KMS-11 (cell line): ENCODE results near the gene ST3GAL2.

Experiments
- H2AFZ ChIP-seq: fragments of 200-600 bp; sonication (generic); 2 replicates; pipeline ENCODE4 v1.6.1; 2016; ENCODE audit warnings: antibody characterized with exemption, mixed run types, low read depth
- H3K27ac ChIP-seq: fragments of 200-600 bp; sonication (generic); 2 replicates; pipeline ENCODE4 v1.6.1; 2016; ENCODE audit warnings: mild to moderate bottlenecking, mixed run types
- H3K27me3 ChIP-seq: fragments of 200-600 bp; sonication (generic); 2 replicates; pipeline ENCODE4 v1.6.1; 2017; ENCODE audit warnings: mild to moderate bottlenecking, low read depth, mixed run types, moderate library complexity; ENCODE audit not compliant: insufficient read depth
- H3K36me3 ChIP-seq: fragments of 200-600 bp; sonication (generic); 2 replicates; pipeline ENCODE4 v1.6.1; 2017; ENCODE audit warnings: mild to moderate bottlenecking, mixed run types; ENCODE audit not compliant: insufficient read depth
- H3K4me1 ChIP-seq: fragments of 200-600 bp; sonication (generic); 2 replicates; pipeline ENCODE4 v1.6.1; 2016; ENCODE audit warnings: mild to moderate bottlenecking, low read depth, mixed run types; ENCODE audit not compliant: poor library complexity, severe bottlenecking
- H3K4me2 ChIP-seq: fragments of 200-600 bp; sonication (generic); 2 replicates; pipeline ENCODE4 v1.7.0; 2016; ENCODE audit warnings: mild to moderate bottlenecking, mixed run types
- H3K4me3 ChIP-seq: fragments of 200-600 bp; sonication (generic); IDR thresholded peaks from 2 replicates; pipeline ENCODE4 v1.6.1; 2017; ENCODE audit warnings: low read depth, low read length, mixed read lengths; ENCODE audit not compliant: insufficient read depth
- H3K79me2 ChIP-seq: fragments of 200-600 bp; sonication (generic); 2 replicates; pipeline ENCODE4 v1.6.1; 2016; ENCODE audit warnings: low read depth, mixed run types; ENCODE audit not compliant: insufficient read depth
- H3K9ac ChIP-seq: fragments of 200-600 bp; sonication (generic); 2 replicates; pipeline ENCODE4 v1.6.1; 2016; ENCODE audit warnings: mild to moderate bottlenecking, mixed run types
- H4K20me1 ChIP-seq: fragments of 200-600 bp; sonication (generic); 2 replicates; pipeline ENCODE4 v1.6.1; 2016; ENCODE audit warnings: mild to moderate bottlenecking, mixed run types; ENCODE audit not compliant: insufficient read depth
- CTCF ChIP-seq: fragments of 200-600 bp; sonication (generic); conservative IDR thresholded peaks from 2 replicates; pipeline ENCODE4 v1.6.1; 2017; ENCODE audit warnings: low read depth, mild to moderate bottlenecking, antibody characterized with exemption, low read length, moderate library complexity, mixed read lengths

The ST3GAL2 gene

GRCh38 chr16:70378869-70379493, 59.9 kb downstream of the ST3GAL2 start:
- peaks cover 32% of the 10 kb centered on the region for H3K4me1 ChIP-seq
- no peak overlapping the region for H2AFZ ChIP-seq
- H3K4me2 ChIP-seq, result peak overlapping the region; percentile 65
- peaks cover 44% of the 10 kb centered on the region for H3K79me2 ChIP-seq
- no peak for TF ChIP-seq CTCF
- H3K27me3 ChIP-seq, result no peaks in the 10 kb centered on the region
- no peak overlapping the region for H3K4me3 ChIP-seq
- 0 out of 2 replicates have a peak overlapping the region, but pooled peaks have one; percentile 94 for H3K27ac ChIP-seq
- no peaks in the 10 kb centered on the region for H4K20me1 ChIP-seq
- no peaks in the 10 kb centered on the region for H3K36me3 ChIP-seq
- H3K9ac ChIP-seq, result no peak overlapping the region

GRCh38 chr16:70377782-70378181, 61.1 kb downstream of the ST3GAL2 start:
- Histone ChIP-seq H3K4me2 (no peak overlapping the region), H4K20me1 (no peaks in the 10 kb centered on the region), H3K27ac (no peak overlapping the region), H2AFZ (no peak overlapping the region), H3K4me3 (no peak overlapping the region), H3K27me3 (no peaks in the 10 kb centered on the region), H3K79me2 (peaks cover 44% of the 10 kb centered on the region), H3K4me1 (peaks cover 32% of the 10 kb centered on the region), H3K9ac (no peak overlapping the region), H3K36me3 (no peaks in the 10 kb centered on the region)
- no peak for TF ChIP-seq CTCF

GRCh38 chr16:70375636-70376611, 63.0 kb downstream of the ST3GAL2 start:
- Histone ChIP-seq H3K36me3 (no peaks in the 10 kb centered on the region), H3K79me2 (peaks cover 41% of the 10 kb centered on the region), H3K27ac (peak overlapping the region; percentile 13; the same call in 1 of the 2 replicates)

GRCh38 chr16:70374213-70374612, 64.7 kb downstream of the ST3GAL2 start:
- H3K27me3 ChIP-seq, result no peaks in the 10 kb centered on the region
- H3K9ac ChIP-seq, result no peak overlapping the region
- peaks cover 24% of the 10 kb centered on the region for H3K79me2 ChIP-seq
- H3K4me3 ChIP-seq, result no peak overlapping the region
- H3K4me2 ChIP-seq, result no peak overlapping the region
- no peak for TF ChIP-seq CTCF
- H4K20me1 ChIP-seq, result no peaks in the 10 kb centered on the region
- no peaks in the 10 kb centered on the region; the same call in 1 of the 2 replicates for H3K36me3 ChIP-seq
- H3K4me1 ChIP-seq, result peaks cover 30% of the 10 kb centered on the region
- H2AFZ ChIP-seq, result no peak overlapping the region
- H3K27ac ChIP-seq, result no peak overlapping the region

More at GRCh38 chr16:70375636-70376611, 63.0 kb downstream of the ST3GAL2 start:
- Histone ChIP-seq H3K9ac (no peak overlapping the region), H3K27me3 (no peaks in the 10 kb centered on the region), H3K4me1 (peaks cover 24% of the 10 kb centered on the region), H3K4me3 (no peak overlapping the region), H3K4me2 (no peak overlapping the region), H4K20me1 (no peaks in the 10 kb centered on the region), H2AFZ (no peak overlapping the region)
- TF ChIP-seq CTCF, result no peak
